Activated B cell treated with CpG ODN at 0.5 μM for 24 hours (primary cell): ENCODE data around the gene KHDC4. TPM values are rescaled to one million over a fixed set of nuclear protein-coding genes. Genes with fewer than 3 reads are reported as not detected.
"Not testable (repeated sequence)": the region's sequence is repeated elsewhere in the genome, so short reads cannot be mapped to it uniquely, and the experiment has no call there.

Experiments used
- ATAC-seq: fragments of 200-7000 bp; cut with Tn5 transposase; one replicate; pipeline ENCODE4 v1.10.0; 2021; ENCODE audit warnings: low read depth, mild to moderate bottlenecking, moderate library complexity
- CTCF ChIA-PET: fragments of 350-600 bp; sonication (Branson Sonifier 250); formaldehyde crosslinking; loops from one replicate; lab custom pipeline; 2021; ENCODE audit warnings: antibody characterized with exemption; lab: Charles Lee
- POLR2A ChIA-PET: fragments of 350-600 bp; sonication (Branson Sonifier 250); formaldehyde crosslinking; loops from one replicate; lab custom pipeline; 2021; ENCODE audit warnings: antibody characterized with exemption; lab: Charles Lee
- DNase-seq: peaks from one replicate; pipeline ENCODE4 v3.0.0; 2022
- H3K27ac Mint-ChIP-seq: one replicate; pipeline ENCODE4 v1.8.0; 2020; ENCODE audit warnings: mixed read lengths
- H3K27me3 Mint-ChIP-seq: one replicate; pipeline ENCODE4 v1.8.0; 2021; ENCODE audit warnings: mixed read lengths
- H3K36me3 Mint-ChIP-seq: one replicate; pipeline ENCODE4 v1.8.0; 2021; ENCODE audit warnings: low read depth, mixed read lengths
- H3K4me1 Mint-ChIP-seq: one replicate; pipeline ENCODE4 v1.8.0; 2021; ENCODE audit warnings: mixed read lengths
- H3K4me3 Mint-ChIP-seq: one replicate; pipeline ENCODE4 v1.8.0; 2020; ENCODE audit warnings: mild to moderate bottlenecking, mixed read lengths
- H3K9me3 Mint-ChIP-seq: one replicate; pipeline ENCODE4 v1.8.0; 2020; ENCODE audit warnings: mixed read lengths
- intact Hi-C: fragments of 100-400 bp; cut with micrococcal nuclease; formaldehyde crosslinking; loops from one replicate; pipeline ENCODE4 v1.15.1; 2024
- total RNA-seq: library from RNA; stranded (reverse); gene quantifications from 2 replicates; pipeline ENCODE4 v1.2.3, GENCODE V29; 2022
- TF ChIP-seq, protein P1 (sequence below): fragments of 200-600 bp; IDR thresholded peaks from one replicate; pipeline ENCODE4 v1.8.0; 2022; ENCODE audit warnings: antibody characterized with exemption, mild to moderate bottlenecking

The KHDC4 gene
- total RNA-seq, 1 donor from 2014 or later = 105 TPM

DNA sequence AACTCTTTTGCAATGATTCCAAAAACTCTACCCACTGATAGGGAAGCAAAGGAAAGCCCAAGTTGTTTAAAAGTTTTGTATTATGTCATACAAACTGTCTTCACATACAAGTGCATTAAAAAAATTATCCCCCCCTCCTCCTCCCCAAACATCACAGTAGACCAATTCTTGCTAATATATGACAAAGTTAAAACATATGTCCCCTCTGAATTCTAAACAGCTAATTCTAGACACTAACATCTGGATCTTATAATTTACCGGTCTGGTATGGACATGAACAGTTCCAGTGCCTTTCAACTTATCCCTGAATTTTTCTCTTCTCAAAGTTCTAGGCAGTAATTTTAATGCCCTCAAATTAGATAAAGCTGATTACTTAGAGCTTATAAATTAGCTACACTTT is 36.5 kb downstream of the KHDC4 start:
- intact Hi-C loops = no loop called here
- Mint-ChIP-seq H3K27ac (no peak overlapping the region), H3K4me1 (no peaks in the 10 kb centered on the region), H3K4me3 (no peak overlapping the region), H3K9me3 (no peaks in the 10 kb centered on the region), H3K36me3 (peaks cover 45% of the 10 kb centered on the region), H3K27me3 (no peaks in the 10 kb centered on the region)
- no peak for ATAC-seq
- ChIA-PET CTCF (no interaction called here), POLR2A (interaction anchor here (0.6 kb wide), 1 partner anchor 812 kb away, joined by 3 read pairs; no protein-coding TSS in a partner anchor)
- DNase-seq = no peak
- TF ChIP-seq, protein P1, sequence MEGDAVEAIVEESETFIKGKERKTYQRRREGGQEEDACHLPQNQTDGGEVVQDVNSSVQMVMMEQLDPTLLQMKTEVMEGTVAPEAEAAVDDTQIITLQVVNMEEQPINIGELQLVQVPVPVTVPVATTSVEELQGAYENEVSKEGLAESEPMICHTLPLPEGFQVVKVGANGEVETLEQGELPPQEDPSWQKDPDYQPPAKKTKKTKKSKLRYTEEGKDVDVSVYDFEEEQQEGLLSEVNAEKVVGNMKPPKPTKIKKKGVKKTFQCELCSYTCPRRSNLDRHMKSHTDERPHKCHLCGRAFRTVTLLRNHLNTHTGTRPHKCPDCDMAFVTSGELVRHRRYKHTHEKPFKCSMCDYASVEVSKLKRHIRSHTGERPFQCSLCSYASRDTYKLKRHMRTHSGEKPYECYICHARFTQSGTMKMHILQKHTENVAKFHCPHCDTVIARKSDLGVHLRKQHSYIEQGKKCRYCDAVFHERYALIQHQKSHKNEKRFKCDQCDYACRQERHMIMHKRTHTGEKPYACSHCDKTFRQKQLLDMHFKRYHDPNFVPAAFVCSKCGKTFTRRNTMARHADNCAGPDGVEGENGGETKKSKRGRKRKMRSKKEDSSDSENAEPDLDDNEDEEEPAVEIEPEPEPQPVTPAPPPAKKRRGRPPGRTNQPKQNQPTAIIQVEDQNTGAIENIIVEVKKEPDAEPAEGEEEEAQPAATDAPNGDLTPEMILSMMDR = no peak

DNA sequence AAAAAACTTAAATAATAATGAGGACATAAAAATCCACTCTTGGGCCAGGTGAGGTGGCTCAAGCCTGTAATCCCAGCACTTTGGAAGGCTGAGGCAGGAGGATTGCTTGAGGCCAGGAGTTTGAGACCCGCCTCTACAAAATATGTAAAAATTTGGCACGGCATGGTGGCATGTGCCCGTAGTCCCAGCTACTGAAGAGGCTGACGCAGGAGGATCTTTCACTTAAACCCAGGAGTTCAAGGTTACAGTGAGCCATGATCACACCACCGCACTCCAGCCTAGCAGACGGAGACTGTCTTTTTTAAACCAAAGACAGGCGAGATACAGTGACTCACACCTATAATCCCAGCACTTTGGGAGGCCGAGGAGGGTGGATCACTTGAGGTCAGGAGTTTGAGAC is 37.7 kb downstream of the KHDC4 start:
- H3K27ac Mint-ChIP-seq, H3K4me1 Mint-ChIP-seq, intact Hi-C loops, H3K9me3 Mint-ChIP-seq, POLR2A ChIA-PET, CTCF ChIA-PET, DNase-seq, H3K27me3 Mint-ChIP-seq, ATAC-seq, H3K4me3 Mint-ChIP-seq: not testable (repeated sequence)
- H3K36me3 Mint-ChIP-seq = peaks cover 40% of the 10 kb centered on the region

DNA sequence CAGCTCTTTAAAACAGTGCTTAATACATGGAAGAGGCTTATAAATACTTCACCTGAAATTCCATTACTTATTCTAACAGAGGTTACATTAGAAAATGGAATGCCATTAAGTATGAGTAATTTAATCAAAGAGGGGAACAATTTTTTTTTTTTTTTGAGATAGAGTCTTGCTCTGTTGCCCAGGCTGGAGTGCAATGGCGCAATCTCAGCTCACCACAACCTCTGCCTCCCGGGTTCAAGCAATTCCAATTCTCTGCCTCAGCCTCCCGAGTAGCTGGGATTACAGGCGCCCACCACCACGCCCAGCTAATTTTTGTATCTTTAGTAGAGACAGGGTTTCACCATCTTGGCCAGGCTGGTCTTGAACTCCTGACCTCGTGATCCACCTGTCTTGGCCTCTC is 38.6 kb downstream of the KHDC4 start:
- H3K27me3 Mint-ChIP-seq, DNase-seq, H3K4me3 Mint-ChIP-seq, H3K4me1 Mint-ChIP-seq, H3K9me3 Mint-ChIP-seq, H3K27ac Mint-ChIP-seq, ATAC-seq, intact Hi-C loops: not testable (repeated sequence)
- H3K36me3 Mint-ChIP-seq = peaks cover 33% of the 10 kb centered on the region
- ChIA-PET POLR2A (interaction anchor here (0.7 kb wide), 1 partner anchor 11 kb away, joined by 3 read pairs; no protein-coding TSS in a partner anchor), CTCF (interaction anchor here (0.7 kb wide), 1 partner anchor 407 kb away, joined by 3 read pairs; no protein-coding TSS in a partner anchor)

DNA sequence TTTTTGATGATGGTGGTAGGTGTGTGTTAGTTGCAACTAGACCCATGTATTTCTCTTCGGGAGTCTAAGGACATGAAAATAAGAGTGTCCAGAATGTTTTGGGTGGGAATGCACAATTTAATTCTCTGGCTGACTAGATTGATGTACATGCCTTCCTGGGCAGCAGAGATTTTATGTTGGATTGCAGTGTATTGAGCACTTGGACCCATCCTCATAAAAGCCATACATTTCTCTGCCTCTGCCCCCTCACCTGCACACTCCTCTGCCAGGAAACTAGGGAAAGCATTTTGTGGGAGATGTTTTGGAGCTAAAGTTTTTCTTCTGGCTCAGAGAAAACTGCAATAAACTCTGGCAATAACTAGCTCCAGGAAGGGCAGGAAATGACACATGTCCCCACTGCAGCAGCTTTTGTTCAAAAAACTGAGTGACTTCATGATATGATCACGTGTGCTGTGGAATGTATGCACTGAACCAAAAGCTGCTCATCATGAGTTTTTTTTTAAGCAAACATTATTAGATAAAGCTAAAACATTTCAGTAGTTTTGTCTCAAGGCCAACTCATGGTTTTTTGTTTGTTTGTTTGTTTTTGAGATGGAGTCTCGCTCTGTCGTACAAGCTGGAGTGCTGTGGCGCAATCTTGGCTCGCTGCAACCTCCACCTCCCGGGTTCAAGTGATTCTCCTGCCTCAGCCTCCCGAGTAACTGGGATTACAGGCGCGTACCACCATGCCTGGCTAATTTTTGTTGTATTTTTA is 40.6 kb downstream of the KHDC4 start:
- no peak overlapping the region for H3K27ac Mint-ChIP-seq
- H3K4me1 Mint-ChIP-seq = no peaks in the 10 kb centered on the region
- H3K27me3 Mint-ChIP-seq = no peaks in the 10 kb centered on the region
- ATAC-seq = no peak
- intact Hi-C loops = no loop called here
- POLR2A ChIA-PET = interaction anchor here (0.6 to 0.9 kb wide), 2 partner anchors 35 to 38 kb away, joined by 3 to 8 read pairs; no protein-coding TSS in a partner anchor
- no peak for DNase-seq
- H3K4me3 Mint-ChIP-seq = no peak overlapping the region
- no peaks in the 10 kb centered on the region for H3K9me3 Mint-ChIP-seq
- CTCF ChIA-PET = interaction anchor here (1.1 kb wide), 1 partner anchor 25 kb away, joined by 3 read pairs; no protein-coding TSS in a partner anchor
- peaks cover 13% of the 10 kb centered on the region for H3K36me3 Mint-ChIP-seq
- TF ChIP-seq, protein P1 = no peak

DNA sequence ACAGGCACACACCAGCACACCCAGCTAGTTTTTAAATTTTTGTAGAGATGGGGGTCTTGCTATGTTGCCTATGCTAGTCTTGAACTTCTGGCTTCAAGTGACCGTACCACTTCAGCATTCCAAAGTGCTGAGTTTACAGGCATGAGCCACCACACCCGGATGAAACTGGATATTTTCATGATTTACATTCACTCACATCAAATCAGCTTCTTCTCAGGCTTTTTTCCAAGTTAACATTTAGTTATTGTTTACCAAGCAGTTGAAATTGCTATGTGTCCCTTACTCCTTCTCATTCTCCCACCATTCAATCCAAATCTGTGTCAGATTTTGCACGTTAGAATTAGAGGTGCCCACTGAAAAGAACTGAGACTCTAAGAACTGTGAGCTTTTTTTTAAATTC is 41.4 kb downstream of the KHDC4 start:
- POLR2A ChIA-PET = no interaction called here
- H3K27ac Mint-ChIP-seq = no peak overlapping the region

DNA sequence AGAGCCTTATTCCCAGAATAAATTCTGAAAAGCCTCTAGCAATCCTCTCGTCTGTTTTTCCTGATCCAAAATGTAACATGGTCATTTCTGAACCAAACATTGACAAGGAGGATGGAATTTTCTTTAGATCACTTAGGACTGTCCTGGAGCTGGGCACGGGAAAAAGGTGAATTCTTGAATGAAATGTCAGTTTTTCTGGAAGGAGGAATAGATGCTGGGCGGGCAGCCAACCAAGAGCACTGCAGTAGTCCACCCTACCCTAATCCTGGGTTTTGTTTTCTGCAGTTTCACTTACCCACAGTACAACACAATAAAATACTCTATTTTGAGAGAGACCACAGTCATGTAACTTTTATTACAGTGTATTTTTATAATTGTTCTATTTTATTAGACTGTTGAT is 44.0 kb downstream of the KHDC4 start:
- DNase-seq (no peak), ATAC-seq (no peak)
- POLR2A ChIA-PET = no interaction called here
- CTCF ChIA-PET = no interaction called here
- no peaks in the 10 kb centered on the region for H3K27me3 Mint-ChIP-seq
- H3K4me3 Mint-ChIP-seq = no peak overlapping the region
- TF ChIP-seq, protein P1 = no peak
- no peak overlapping the region for H3K27ac Mint-ChIP-seq
- intact Hi-C loops = no loop called here
- no peaks in the 10 kb centered on the region for H3K9me3 Mint-ChIP-seq
- H3K36me3 Mint-ChIP-seq = no peaks in the 10 kb centered on the region
- no peaks in the 10 kb centered on the region for H3K4me1 Mint-ChIP-seq

More for the DNA sequence above, 41.4 kb downstream of the KHDC4 start:
- TF ChIP-seq, protein P1 = no peak
- Mint-ChIP-seq H3K4me3 (no peak overlapping the region), H3K9me3 (no peaks in the 10 kb centered on the region), H3K4me1 (no peaks in the 10 kb centered on the region), H3K36me3 (peaks cover 9% of the 10 kb centered on the region), H3K27me3 (no peaks in the 10 kb centered on the region)
- ATAC-seq (no peak), DNase-seq (no peak)
- CTCF ChIA-PET = no interaction called here
- intact Hi-C loops = no loop called here
